Activated B cell treated with CpG ODN at 0.5 μM for 24 hours (primary cell): ENCODE results near the gene DRC3. TPM values are rescaled to one million over a fixed set of nuclear protein-coding genes. Genes with fewer than 3 reads are reported as not detected.

Experiments
- ATAC-seq: fragments of 200-7000 bp; cut with Tn5 transposase; one replicate; pipeline ENCODE4 v1.10.0; 2021; ENCODE audit warnings: low read depth, mild to moderate bottlenecking, moderate library complexity
- CTCF ChIA-PET: fragments of 350-600 bp; sonication (Branson Sonifier 250); formaldehyde crosslinking; loops from one replicate; lab custom pipeline; 2021; ENCODE audit warnings: antibody characterized with exemption; lab: Charles Lee
- POLR2A ChIA-PET: fragments of 350-600 bp; sonication (Branson Sonifier 250); formaldehyde crosslinking; loops from one replicate; lab custom pipeline; 2021; ENCODE audit warnings: antibody characterized with exemption; lab: Charles Lee
- DNase-seq: peaks from one replicate; pipeline ENCODE4 v3.0.0; 2022
- H3K27ac Mint-ChIP-seq: one replicate; pipeline ENCODE4 v1.8.0; 2020; ENCODE audit warnings: mixed read lengths
- H3K27me3 Mint-ChIP-seq: one replicate; pipeline ENCODE4 v1.8.0; 2021; ENCODE audit warnings: mixed read lengths
- H3K36me3 Mint-ChIP-seq: one replicate; pipeline ENCODE4 v1.8.0; 2021; ENCODE audit warnings: low read depth, mixed read lengths
- H3K4me1 Mint-ChIP-seq: one replicate; pipeline ENCODE4 v1.8.0; 2021; ENCODE audit warnings: mixed read lengths
- H3K4me3 Mint-ChIP-seq: one replicate; pipeline ENCODE4 v1.8.0; 2020; ENCODE audit warnings: mild to moderate bottlenecking, mixed read lengths
- H3K9me3 Mint-ChIP-seq: one replicate; pipeline ENCODE4 v1.8.0; 2020; ENCODE audit warnings: mixed read lengths
- CTCF ChIP-seq: fragments of 200-600 bp; IDR thresholded peaks from one replicate; pipeline ENCODE4 v1.8.0; 2022; ENCODE audit warnings: antibody characterized with exemption, mild to moderate bottlenecking
- intact Hi-C: fragments of 100-400 bp; cut with micrococcal nuclease; formaldehyde crosslinking; loops from one replicate; pipeline ENCODE4 v1.15.1; 2024
- total RNA-seq: library from RNA; stranded (reverse); gene quantifications from 2 replicates; pipeline ENCODE4 v1.2.3, GENCODE V29; 2022

Gene DRC3
- total RNA-seq, 1 donor from 2014 or later = not detected

GRCh38 chr17:18037486-18037885 lies 64.8 kb downstream of the DRC3 start:
- CTCF ChIA-PET = interaction anchor here (1.0 to 1.1 kb wide), 2 partner anchors 287 to 357 kb away, joined by 3 to 4 read pairs; no protein-coding TSS in a partner anchor
- Mint-ChIP-seq H3K27me3 (no peaks in the 10 kb centered on the region), H3K27ac (peak overlapping the region; percentile 92), H3K4me3 (peak overlapping the region; percentile 94), H3K36me3 (peaks cover 14% of the 10 kb centered on the region), H3K4me1 (peaks cover 67% of the 10 kb centered on the region), H3K9me3 (no peaks in the 10 kb centered on the region)
- ATAC-seq (no peak), DNase-seq (no peak)
- intact Hi-C loops = loop anchor here (5.0 to 10.0 kb wide), 3 partner anchors 120 to 733 kb away; partner anchors contain the start of genes NT5M and SMCR8
- POLR2A ChIA-PET = interaction anchor here (0.5 to 1.7 kb wide), 2 partner anchors 34 to 65 kb away, joined by 6 to 7 read pairs; partner anchors contain the start of genes DRC3 and TOM1L2
- no peak for TF ChIP-seq CTCF

GRCh38 chr17:18038149-18038850 lies 65.6 kb downstream of the DRC3 start:
- H3K27me3 Mint-ChIP-seq = no peaks in the 10 kb centered on the region
- peaks cover 60% of the 10 kb centered on the region for H3K4me1 Mint-ChIP-seq
- H3K9me3 Mint-ChIP-seq = no peaks in the 10 kb centered on the region
- peak overlapping the region; percentile 92 for H3K27ac Mint-ChIP-seq
- TF ChIP-seq CTCF = no peak
- H3K36me3 Mint-ChIP-seq = peaks cover 14% of the 10 kb centered on the region
- intact Hi-C loops = loop anchor here (2.0 to 10.0 kb wide), 8 partner anchors 49 to 733 kb away; partner anchors contain the start of genes ALKBH5, DRG2, NT5M and SMCR8
- ChIA-PET POLR2A (interaction anchor here (0.5 to 1.7 kb wide), 3 partner anchors 66 to 312 kb away, joined by 3 to 12 read pairs (median 7); partner anchors contain the start of genes DRC3 and TOM1L2), CTCF (interaction anchor here (1.0 to 1.1 kb wide), 2 partner anchors 288 to 358 kb away, joined by 3 to 4 read pairs; no protein-coding TSS in a partner anchor)
- peak overlapping the region; percentile 94 for H3K4me3 Mint-ChIP-seq
- DNase-seq = peak; percentile 24
- peak; percentile 14 for ATAC-seq

- Mint-ChIP-seq H3K4me1 (peaks cover 54% of the 10 kb centered on the region), H3K4me3 (peak within 1 kb of the TSS; percentile 94), H3K27me3 (no peaks in the 10 kb centered on the region), H3K36me3 (peaks cover 14% of the 10 kb centered on the region), H3K27ac (peak within 1 kb of the TSS; percentile 92), H3K9me3 (no peaks in the 10 kb centered on the region)
- CTCF ChIA-PET = interaction anchor here (1.0 to 1.1 kb wide), 2 partner anchors 289 to 359 kb away, joined by 3 to 4 read pairs; no protein-coding TSS in a partner anchor
- POLR2A ChIA-PET = interaction anchor here (0.9 to 1.7 kb wide), 2 partner anchors 66 to 313 kb away, joined by 3 to 7 read pairs; partner anchors contain the start of genes DRC3 and TOM1L2
- peak; percentile 99 for DNase-seq
- TF ChIP-seq CTCF = no peak
- ATAC-seq = peak; percentile 87
- intact Hi-C loops = loop anchor here (1.0 to 10.0 kb wide), 11 partner anchors 48 to 734 kb away; partner anchors contain the start of genes ALKBH5, DRC3, DRG2 and NT5M
Observed at GRCh38 chr17:18038861-18039534, 66.3 kb downstream of the DRC3 start, which contains the start of the genes ATPAF2 and GID4. Gene ATPAF2, minus strand, starts transcription at chr17:18039168. Its CDS starts 155 bp downstream, at chr17:18039013. Gene GID4, plus strand, starts transcription at chr17:18039408. Its CDS starts 57 bp downstream, at chr17:18039465.

- ChIA-PET POLR2A (no interaction called here), CTCF (no interaction called here)
- TF ChIP-seq CTCF = no peak
- peaks cover 50% of the 10 kb centered on the region for H3K4me1 Mint-ChIP-seq
- DNase-seq (no peak), ATAC-seq (peak; percentile 47)
- intact Hi-C loops = loop anchor here (1.0 to 10.0 kb wide), 11 partner anchors 47 to 735 kb away; partner anchors contain the start of genes ALKBH5, DRC3, DRG2 and NT5M
- H3K9me3 Mint-ChIP-seq = no peaks in the 10 kb centered on the region
- H3K27ac Mint-ChIP-seq = peak overlapping the region; percentile 92
- peak overlapping the region; percentile 94 for H3K4me3 Mint-ChIP-seq
- peaks cover 14% of the 10 kb centered on the region for H3K36me3 Mint-ChIP-seq
- H3K27me3 Mint-ChIP-seq = no peaks in the 10 kb centered on the region
Observed at GRCh38 chr17:18039535-18040260, 67.0 kb downstream of the DRC3 start.
